Activated naive CD4-positive, alpha-beta T cell treated with anti-CD3 and anti-CD28 coated beads, Interleukin-2, amount 10 ng/mL, durations not matched to agents 7 days and 5 days (primary cell): Measurements from ENCODE around the gene EIF3M.

Source experiments
- CTCF ChIA-PET: fragments of 350-600 bp; sonication (Branson Sonifier 250); formaldehyde crosslinking; loops from one replicate; lab custom pipeline; 2021; ENCODE audit warnings: antibody characterized with exemption; lab: Charles Lee
- DNase-seq: peaks from one replicate; pipeline ENCODE4 v3.0.0-alpha.2; 2020
- H3K27ac Mint-ChIP-seq: one replicate; pipeline ENCODE4 v1.8.0; 2021; ENCODE audit warnings: mild to moderate bottlenecking, moderate library complexity, mixed read lengths
- H3K27me3 Mint-ChIP-seq: one replicate; pipeline ENCODE4 v1.8.0; 2021; ENCODE audit warnings: mild to moderate bottlenecking, mixed read lengths
- H3K36me3 Mint-ChIP-seq: one replicate; pipeline ENCODE4 v1.8.0; 2021; ENCODE audit warnings: mixed read lengths
- H3K4me1 Mint-ChIP-seq: one replicate; pipeline ENCODE4 v1.8.0; 2021; ENCODE audit warnings: mixed read lengths
- H3K4me3 Mint-ChIP-seq: one replicate; pipeline ENCODE4 v1.8.0; 2021; ENCODE audit warnings: mild to moderate bottlenecking, moderate library complexity, mixed read lengths
- H3K9me3 Mint-ChIP-seq: one replicate; pipeline ENCODE4 v1.8.0; 2021; ENCODE audit warnings: mixed read lengths

EIF3M gene

DNA sequence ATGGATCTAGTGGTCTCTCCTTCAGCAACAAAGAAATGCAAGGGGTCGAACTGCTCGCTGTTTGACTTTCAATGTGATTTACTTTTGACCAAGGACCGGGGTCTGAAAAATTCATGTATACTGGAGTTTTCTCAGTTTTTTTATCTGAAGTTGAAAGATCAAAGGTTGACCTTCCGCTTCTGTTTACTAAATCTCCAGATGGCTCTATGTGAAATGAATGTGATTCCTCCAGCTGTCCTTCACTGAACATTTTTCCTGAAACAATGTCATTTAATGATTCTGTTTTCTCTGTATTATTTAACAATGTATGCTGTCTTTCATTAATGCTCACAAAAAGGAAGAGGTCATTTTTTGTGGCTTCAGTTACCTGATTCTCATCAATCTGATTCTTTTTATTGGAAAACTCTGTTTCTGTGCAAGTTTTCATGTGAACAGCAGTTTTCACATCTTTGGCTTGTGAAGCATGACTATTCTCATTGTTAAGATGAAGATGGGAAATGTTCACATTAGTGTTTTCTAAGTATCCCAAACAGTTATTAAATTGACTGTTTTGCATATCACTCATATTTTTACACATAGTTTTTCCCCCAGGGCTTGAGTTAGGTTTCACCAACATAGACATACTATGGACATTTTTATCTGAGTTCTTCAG lies 30.0 kb downstream of the EIF3M start:
- Mint-ChIP-seq H3K4me3 (no peak overlapping the region), H3K27ac (no peak overlapping the region), H3K36me3 (peaks cover 7% of the 10 kb centered on the region)

DNA sequence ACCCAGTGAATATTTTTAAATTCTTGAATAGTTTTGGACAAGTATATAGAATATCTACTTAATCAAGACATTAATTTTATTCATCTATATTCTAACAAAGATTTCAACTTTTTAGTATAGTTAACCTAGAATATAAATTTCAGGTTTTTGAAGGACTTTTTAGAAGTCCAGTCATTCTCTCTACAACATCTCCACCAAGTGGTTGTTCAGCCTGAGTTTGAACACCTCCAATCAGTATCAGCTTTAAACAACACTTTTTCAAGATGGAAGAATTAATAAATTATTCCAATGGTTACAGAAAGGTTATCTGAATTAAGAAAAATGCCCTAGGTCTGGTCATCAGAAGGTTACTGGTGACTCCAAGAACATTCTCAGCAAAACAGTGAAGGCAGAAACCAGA lies 31.8 kb downstream of the EIF3M start:
- no peaks in the 10 kb centered on the region for H3K4me1 Mint-ChIP-seq
- H3K36me3 Mint-ChIP-seq = no peaks in the 10 kb centered on the region
- CTCF ChIA-PET = no interaction called here
- no peak overlapping the region for H3K27ac Mint-ChIP-seq
- no peak overlapping the region for H3K4me3 Mint-ChIP-seq
- H3K9me3 Mint-ChIP-seq = no peaks in the 10 kb centered on the region
- no peak for DNase-seq
- H3K27me3 Mint-ChIP-seq = no peaks in the 10 kb centered on the region

More for the DNA sequence above, 30.0 kb downstream of the EIF3M start:
- Mint-ChIP-seq H3K4me1 (no peaks in the 10 kb centered on the region), H3K27me3 (no peaks in the 10 kb centered on the region), H3K9me3 (no peaks in the 10 kb centered on the region)
- CTCF ChIA-PET = no interaction called here
- DNase-seq = no peak

DNA sequence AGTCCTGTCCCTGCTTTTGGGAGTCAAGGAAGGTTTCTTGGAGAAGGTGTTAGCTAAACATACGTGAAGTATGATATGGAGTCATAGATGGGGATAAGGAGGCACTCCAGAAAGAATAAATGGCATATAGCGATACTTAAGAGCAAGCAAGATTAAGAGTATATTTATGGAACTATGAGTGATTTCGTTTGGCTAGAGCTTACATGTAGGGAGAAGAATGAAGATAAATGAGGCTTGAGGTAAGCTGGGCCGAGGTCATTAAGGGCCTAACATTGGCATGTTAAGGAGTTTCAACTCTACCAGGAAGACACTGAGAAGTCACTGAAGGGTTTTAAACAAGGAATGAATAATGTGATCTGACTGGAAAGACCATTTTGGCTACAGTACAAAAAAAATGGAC lies 33.3 kb downstream of the EIF3M start:
- no peak for DNase-seq
- CTCF ChIA-PET = no interaction called here
- H3K27ac Mint-ChIP-seq = no peak overlapping the region
- no peaks in the 10 kb centered on the region for H3K4me1 Mint-ChIP-seq
- H3K9me3 Mint-ChIP-seq = no peaks in the 10 kb centered on the region
- no peak overlapping the region for H3K4me3 Mint-ChIP-seq
- no peaks in the 10 kb centered on the region for H3K36me3 Mint-ChIP-seq
- H3K27me3 Mint-ChIP-seq = no peaks in the 10 kb centered on the region

DNA sequence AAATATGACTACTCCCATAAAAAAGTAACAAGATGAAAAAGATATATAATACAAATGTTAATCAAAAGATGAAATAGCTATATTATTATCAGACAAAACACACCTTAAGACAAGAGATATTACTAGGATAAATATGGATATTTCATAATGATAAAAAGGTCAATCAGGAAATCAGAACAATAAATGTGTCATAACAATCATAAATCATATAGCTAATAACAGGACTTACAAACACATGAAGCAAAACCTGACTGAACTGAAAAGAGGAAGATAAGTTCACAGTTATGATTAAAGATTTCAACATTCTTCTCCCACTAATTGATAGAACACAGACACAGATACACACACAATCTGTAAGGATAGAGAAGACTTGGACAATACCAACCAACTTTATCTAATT lies 47.2 kb downstream of the EIF3M start:
- Mint-ChIP-seq H3K4me1 (no peaks in the 10 kb centered on the region), H3K27ac (no peak overlapping the region), H3K36me3 (no peaks in the 10 kb centered on the region), H3K27me3 (peaks cover 13% of the 10 kb centered on the region), H3K9me3 (no peaks in the 10 kb centered on the region), H3K4me3 (no peak overlapping the region)
- CTCF ChIA-PET = no interaction called here
- no peak for DNase-seq

DNA sequence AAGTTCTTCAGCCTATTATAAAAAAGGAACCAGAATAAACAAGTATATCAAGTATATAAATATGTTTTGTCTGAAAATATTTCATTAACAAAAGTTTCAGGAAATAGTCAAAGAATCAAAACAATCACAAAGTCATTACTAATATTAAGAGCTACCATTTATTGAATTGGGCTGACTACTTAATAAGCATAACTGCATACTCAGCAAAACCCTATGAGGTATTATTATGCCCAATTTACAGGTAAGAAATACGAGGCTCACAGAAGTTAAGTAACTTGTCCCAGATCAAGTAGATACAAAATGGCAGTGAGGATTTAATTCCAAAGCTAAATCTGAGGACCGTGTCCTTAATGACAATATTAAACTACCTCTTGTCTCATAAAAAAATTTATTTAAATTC lies 52.2 kb downstream of the EIF3M start:
- Mint-ChIP-seq H3K36me3 (no peaks in the 10 kb centered on the region), H3K9me3 (no peaks in the 10 kb centered on the region), H3K4me1 (no peaks in the 10 kb centered on the region), H3K27me3 (peaks cover 12% of the 10 kb centered on the region), H3K4me3 (no peak overlapping the region), H3K27ac (no peak overlapping the region)
- CTCF ChIA-PET = no interaction called here
- DNase-seq = no peak

DNA sequence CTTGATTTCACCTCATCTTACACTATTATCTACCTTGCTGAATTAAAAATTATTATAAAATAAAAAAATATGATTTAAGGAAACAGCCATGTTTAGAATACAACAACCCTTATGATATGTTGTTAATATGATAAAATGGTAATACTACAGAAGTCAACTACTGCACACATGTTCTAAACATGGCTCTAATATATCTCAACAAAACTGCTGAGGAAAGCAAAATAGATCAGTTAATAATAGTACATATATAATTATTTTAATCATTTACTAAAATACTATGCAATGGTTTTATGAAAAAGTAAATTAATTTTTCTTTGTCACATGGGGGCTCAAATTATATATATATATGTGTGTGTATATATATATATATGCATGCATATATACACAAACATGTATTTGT lies 57.7 kb downstream of the EIF3M start:
- H3K27ac Mint-ChIP-seq = no peak overlapping the region
- no peaks in the 10 kb centered on the region for H3K9me3 Mint-ChIP-seq
- H3K27me3 Mint-ChIP-seq = peaks cover 4% of the 10 kb centered on the region
- no peaks in the 10 kb centered on the region for H3K36me3 Mint-ChIP-seq
- CTCF ChIA-PET = no interaction called here
- H3K4me1 Mint-ChIP-seq = no peaks in the 10 kb centered on the region
- no peak for DNase-seq
- no peak overlapping the region for H3K4me3 Mint-ChIP-seq

DNA sequence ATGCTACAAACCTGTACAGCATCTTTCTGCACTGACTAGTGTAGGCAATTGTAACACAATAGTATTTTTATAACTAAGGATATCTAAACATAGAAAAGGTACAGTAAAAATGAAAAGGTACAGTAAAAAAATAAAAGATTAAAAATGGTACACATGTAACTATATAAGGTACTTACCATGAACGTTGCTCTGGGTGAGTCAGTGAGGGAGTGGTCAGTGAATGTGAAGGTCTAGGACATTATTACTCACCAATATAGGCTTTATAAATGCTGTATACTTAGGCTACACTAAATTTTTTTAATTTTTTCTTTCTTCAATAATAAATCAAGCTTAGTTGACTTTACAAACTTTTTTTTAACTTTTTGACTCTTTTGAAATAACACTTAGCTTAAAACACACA lies 59.9 kb downstream of the EIF3M start:
- H3K4me3 Mint-ChIP-seq = no peak overlapping the region
- CTCF ChIA-PET = no interaction called here

More for the DNA sequence above, 59.9 kb downstream of the EIF3M start:
- Mint-ChIP-seq H3K27ac (no peak overlapping the region), H3K27me3 (peaks cover 4% of the 10 kb centered on the region), H3K36me3 (no peaks in the 10 kb centered on the region), H3K9me3 (no peaks in the 10 kb centered on the region), H3K4me1 (no peaks in the 10 kb centered on the region)
- no peak for DNase-seq
